GM03348 (cell line): Measurements from ENCODE around the gene SIN3B.
A peak's percentile ranks its signal among the peaks of the same experiment; 100 is the strongest.

Source experiments
- DNase-seq: peaks from one replicate; pipeline ENCODE4 v3.0.0; 2012; ENCODE audit warnings: low spot score

Gene SIN3B

GRCh38 chr19:16889366-16889882 lies 60.2 kb downstream of the SIN3B start:
- DNase-seq, result no peak

- DNase-seq, result no peak
These were observed 60.8 kb downstream of the SIN3B start for GRCh38 chr19:16889883-16890460.

GRCh38 chr19:16890461-16891184 lies 61.4 kb downstream of the SIN3B start:
- DNase-seq, result no peak

- DNase-seq, result no peak
These were observed 62.6 kb downstream of the SIN3B start for GRCh38 chr19:16891696-16892382.

- no peak for DNase-seq
These were observed 63.2 kb downstream of the SIN3B start for GRCh38 chr19:16892436-16892835.

- no peak for DNase-seq
These were observed 63.9 kb downstream of the SIN3B start for GRCh38 chr19:16892868-16893685.

- no peak for DNase-seq
These were observed 64.4 kb downstream of the SIN3B start for GRCh38 chr19:16893686-16893989.

- DNase-seq, result no peak
These were observed 64.9 kb downstream of the SIN3B start for GRCh38 chr19:16894080-16894479.

GRCh38 chr19:16895467-16896145 lies 66.4 kb downstream of the SIN3B start:
- DNase-seq, result no peak

- peak; percentile 26 for DNase-seq
These were observed 67.2 kb downstream of the SIN3B start for GRCh38 chr19:16896146-16897028.

GRCh38 chr19:16897029-16897855 lies 68.0 kb downstream of the SIN3B start:
- DNase-seq, result peak; percentile 96

- DNase-seq, result no peak
These were observed 68.6 kb downstream of the SIN3B start for GRCh38 chr19:16897856-16898161.

- DNase-seq, result no peak
These were observed 69.3 kb downstream of the SIN3B start for GRCh38 chr19:16898361-16899015.

GRCh38 chr19:16899566-16900075 lies 70.4 kb downstream of the SIN3B start:
- DNase-seq, result peak; percentile 63

GRCh38 chr19:16901491-16902175 lies 72.4 kb downstream of the SIN3B start:
- DNase-seq, result no peak

GRCh38 chr19:16902545-16902944 lies 73.3 kb downstream of the SIN3B start:
- no peak for DNase-seq

GRCh38 chr19:16903347-16903746 lies 74.1 kb downstream of the SIN3B start:
- DNase-seq, result no peak

- DNase-seq, result no peak
These were observed 75.4 kb downstream of the SIN3B start for GRCh38 chr19:16904599-16904998.

- DNase-seq, result no peak
These were observed 79.6 kb downstream of the SIN3B start for GRCh38 chr19:16908759-16909158.
